ENCODE data around the gene SAMD5. TPM values are rescaled to one million over a fixed set of nuclear protein-coding genes. Genes with fewer than 3 reads are reported as not detected.

Gene SAMD5
- total and polyA plus RNA-seq, 8 donors: 10.5 to 30.3 (median 26.0) TPM

GRCh38 chr6:147544420-147544819, 35.9 kb downstream of the SAMD5 start:
- no peak for DNase-seq
- Histone ChIP-seq H3K4me1 (no peaks in the 10 kb centered on the region), H3K27me3 (no peaks in the 10 kb centered on the region), H3K36me3 (no peaks in the 10 kb centered on the region), H3K27ac (no peak overlapping the region), H3K9me3 (peaks cover 0 to 9% of the 10 kb centered on the region in 2 donors), H3K4me3 (no peak overlapping the region)
- ATAC-seq: no peak
- no peak for TF ChIP-seq CTCF (IDR thresholded peaks at IDR 0.05)
- intact Hi-C loops (cut with DNase I): no loop called here

- TF ChIP-seq CTCF (IDR thresholded peaks at IDR 0.05): no peak
- intact Hi-C loops (cut with DNase I): no loop called here
- H3K36me3 ChIP-seq: no peaks in the 10 kb centered on the region
- DNase-seq: no peak
- H3K27ac ChIP-seq: no peak overlapping the region
- no peak overlapping the region for H3K4me3 ChIP-seq
- ATAC-seq: no peak
- H3K4me1 ChIP-seq: no peaks in the 10 kb centered on the region
- H3K9me3 ChIP-seq: peaks cover 0 to 7% of the 10 kb centered on the region in 2 donors
- H3K27me3 ChIP-seq: no peaks in the 10 kb centered on the region
These were observed 38.2 kb downstream of the SAMD5 start for GRCh38 chr6:147546501-147547368.

- intact Hi-C loops (cut with DNase I): no loop called here
- TF ChIP-seq CTCF (IDR thresholded peaks at IDR 0.05): no peak
These were observed 38.9 kb downstream of the SAMD5 start for GRCh38 chr6:147547369-147547902.

GRCh38 chr6:147548921-147549475, 40.5 kb downstream of the SAMD5 start:
- ATAC-seq: no peak
- Histone ChIP-seq H3K27me3 (no peaks in the 10 kb centered on the region), H3K36me3 (no peaks in the 10 kb centered on the region)

More at GRCh38 chr6:147547369-147547902, 38.9 kb downstream of the SAMD5 start:
- H3K36me3 ChIP-seq: no peaks in the 10 kb centered on the region
- no peak overlapping the region for H3K4me3 ChIP-seq
- DNase-seq: no peak
- H3K27ac ChIP-seq: no peak overlapping the region
- peaks cover 0 to under 1% of the 10 kb centered on the region in 2 donors for H3K9me3 ChIP-seq
- H3K4me1 ChIP-seq: no peaks in the 10 kb centered on the region
- no peak for ATAC-seq
- H3K27me3 ChIP-seq: no peaks in the 10 kb centered on the region

More at GRCh38 chr6:147548921-147549475, 40.5 kb downstream of the SAMD5 start:
- TF ChIP-seq CTCF (IDR thresholded peaks at IDR 0.05): no peak
- Histone ChIP-seq H3K4me3 (no peak overlapping the region), H3K4me1 (no peaks in the 10 kb centered on the region), H3K9me3 (no peaks in the 10 kb centered on the region), H3K27ac (no peak overlapping the region)
- intact Hi-C loops (cut with DNase I): no loop called here
- DNase-seq: no peak

Data from left lung (tissue), 10 donors.